Activated CD8-positive, alpha-beta memory T cell treated with anti-CD3 and anti-CD28 coated beads for 4 hours (primary cell): ENCODE measurements around the gene CCDC157.
A peak's percentile ranks its signal among the peaks of the same experiment; 100 is the strongest.

Experiments used
- DNase-seq, 2 donors: peaks; one replicate each; pipeline ENCODE4 v3.0.0-alpha.2; 2020; ENCODE audit warnings: low read depth in 2 of 2

Gene CCDC157

GRCh38 chr22:30356449-30357235, at the start of gene CCDC157, which contains the start of gene SF3A1:
TSS of gene CCDC157 (plus strand) at chr22:30357007. CDS start at chr22:30366001, 8,994 bp downstream.
TSS of gene SF3A1 (minus strand) at chr22:30356894. CDS start at chr22:30356792, 102 bp downstream.
- DNase-seq, result peak; percentile 68 to 70

- DNase-seq, result no peak
These were observed 49.7 kb upstream of the CCDC157 start for GRCh38 chr22:30307041-30307574.

GRCh38 chr22:30308093-30308492, 48.7 kb upstream of the CCDC157 start:
- DNase-seq, result no peak

GRCh38 chr22:30308518-30309230, 48.1 kb upstream of the CCDC157 start:
- DNase-seq, result no peak

GRCh38 chr22:30309951-30310741, 46.7 kb upstream of the CCDC157 start:
- no peak for DNase-seq

- no peak for DNase-seq
These were observed 45.7 kb upstream of the CCDC157 start for GRCh38 chr22:30310881-30311771.

GRCh38 chr22:30312053-30312452, 44.8 kb upstream of the CCDC157 start:
- no peak for DNase-seq

- DNase-seq, result no peak
These were observed 43.1 kb upstream of the CCDC157 start for GRCh38 chr22:30313527-30314363.

GRCh38 chr22:30314915-30315314, 41.9 kb upstream of the CCDC157 start:
- DNase-seq, result peak in 1 of 2 donors; percentile 30

GRCh38 chr22:30315962-30316576, 40.7 kb upstream of the CCDC157 start:
- no peak for DNase-seq

GRCh38 chr22:30317778-30318177, 39.0 kb upstream of the CCDC157 start:
- DNase-seq, result no peak

- no peak for DNase-seq
These were observed 37.9 kb upstream of the CCDC157 start for GRCh38 chr22:30318799-30319419.

- DNase-seq, result no peak
These were observed 36.7 kb upstream of the CCDC157 start for GRCh38 chr22:30320021-30320556.

- no peak for DNase-seq
These were observed 35.3 kb upstream of the CCDC157 start for GRCh38 chr22:30321461-30321860.

GRCh38 chr22:30323246-30323645, 33.6 kb upstream of the CCDC157 start:
- DNase-seq, result no peak

- DNase-seq, result no peak
These were observed 32.6 kb upstream of the CCDC157 start for GRCh38 chr22:30324014-30324730.

GRCh38 chr22:30325065-30325720, 31.6 kb upstream of the CCDC157 start:
- no peak for DNase-seq
